NT2/D1 (cell line): ENCODE measurements around the gene FSIP1.

Experiments used
- SUZ12 ChIP-seq: IDR thresholded peaks from 2 replicates; pipeline ENCODE4 v1.6.1; 2011; ENCODE audit not compliant: insufficient read length, insufficient read depth; ENCODE audit errors: extremely low read depth
- YY1 ChIP-seq: IDR thresholded peaks from 2 replicates; pipeline ENCODE4 v1.6.1; 2011; ENCODE audit not compliant: insufficient read length, insufficient read depth
- ZNF274 ChIP-seq: IDR thresholded peaks from 2 replicates; pipeline ENCODE4 v1.6.1; 2011; ENCODE audit warnings: mild to moderate bottlenecking, low read depth, low read length

- TF ChIP-seq ZNF274 (no peak), YY1 (no peak), SUZ12 (no peak)
Observed at GRCh38 chr15:39730552-39730951, 52.1 kb downstream of the FSIP1 start.
